ENCODE measurements around the gene PLEKHA6. TPM values are rescaled to one million over a fixed set of nuclear protein-coding genes. Genes with fewer than 3 reads are reported as not detected.

The PLEKHA6 gene
- total RNA-seq, 2 donors from 2014 or later = 24.5 to 49.3 TPM

- peaks cover 2% of the 10 kb centered on the region for H3K4me1 ChIP-seq (replicated peaks)
- H3K27ac ChIP-seq = no peak overlapping the region
- no peaks in the 10 kb centered on the region for H3K9me3 ChIP-seq
- no peaks in the 10 kb centered on the region for H3K36me3 ChIP-seq
- H3K27me3 ChIP-seq (replicated peaks; ENCODE audit: insufficient read depth) = no peaks in the 10 kb centered on the region
- TF ChIP-seq POLR2AphosphoS5 (IDR thresholded peaks at IDR 0.05) (no peak), POLR2A (IDR thresholded peaks at IDR 0.05) (no peak), CTCF (IDR thresholded peaks at IDR 0.05) (no peak)
- no peak overlapping the region for H3K4me3 ChIP-seq
- DNase-seq (ENCODE audit: low spot score) = no peak
- intact Hi-C loops (cut with DNase I) = loop anchor here (5.0 kb wide), 1 partner anchor 90 kb away; no protein-coding TSS in a partner anchor
- 88% methylated on average over 13 of the region's 13 CpGs for WGBS
Measured at GRCh38 chr1:204262506-204263253, 97.0 kb downstream of the PLEKHA6 start.

GRCh38 chr1:204261746-204262505 lies 97.8 kb downstream of the PLEKHA6 start:
- DNase-seq (ENCODE audit: low spot score) = no peak
- Histone ChIP-seq H3K36me3 (no peaks in the 10 kb centered on the region), H3K4me3 (no peak overlapping the region), H3K4me1 (replicated peaks) (peaks cover 3% of the 10 kb centered on the region), H3K27me3 (replicated peaks; ENCODE audit: insufficient read depth) (no peaks in the 10 kb centered on the region), H3K9me3 (no peaks in the 10 kb centered on the region), H3K27ac (no peak overlapping the region)
- intact Hi-C loops (cut with DNase I) = loop anchor here (5.0 kb wide), 1 partner anchor 90 kb away; no protein-coding TSS in a partner anchor
- WGBS = 88% methylated on average over 13 of the region's 13 CpGs
- TF ChIP-seq POLR2AphosphoS5 (IDR thresholded peaks at IDR 0.05) (no peak), CTCF (IDR thresholded peaks at IDR 0.05) (no peak)

GRCh38 chr1:204261266-204261665 lies 98.5 kb downstream of the PLEKHA6 start:
- Histone ChIP-seq H3K27me3 (replicated peaks; ENCODE audit: insufficient read depth) (no peaks in the 10 kb centered on the region), H3K4me3 (no peak overlapping the region), H3K27ac (no peak overlapping the region), H3K4me1 (replicated peaks) (peaks cover 10% of the 10 kb centered on the region), H3K9me3 (no peaks in the 10 kb centered on the region), H3K36me3 (no peaks in the 10 kb centered on the region)
- intact Hi-C loops (cut with DNase I) = loop anchor here (5.0 kb wide), 1 partner anchor 91 kb away; no protein-coding TSS in a partner anchor
- no peak for TF ChIP-seq POLR2AphosphoS5 (IDR thresholded peaks at IDR 0.05)
- TF ChIP-seq CTCF (IDR thresholded peaks at IDR 0.05) = no peak
- no peak for TF ChIP-seq POLR2A (IDR thresholded peaks at IDR 0.05)
- WGBS = 92% methylated on average over 12 of the region's 12 CpGs
- no peak for DNase-seq (ENCODE audit: low spot score)

GRCh38 chr1:204260601-204261197 lies 99.0 kb downstream of the PLEKHA6 start:
- H3K27ac ChIP-seq = no peak overlapping the region
- intact Hi-C loops (cut with DNase I) = loop anchor here (5.0 kb wide), 1 partner anchor 92 kb away; no protein-coding TSS in a partner anchor
- no peaks in the 10 kb centered on the region for H3K9me3 ChIP-seq
- TF ChIP-seq CTCF (IDR thresholded peaks at IDR 0.05) (no peak), POLR2AphosphoS5 (IDR thresholded peaks at IDR 0.05) (no peak), POLR2A (IDR thresholded peaks at IDR 0.05) (no peak)
- no peak overlapping the region for H3K4me3 ChIP-seq
- H3K27me3 ChIP-seq (replicated peaks; ENCODE audit: insufficient read depth) = no peaks in the 10 kb centered on the region
- H3K4me1 ChIP-seq (replicated peaks) = peaks cover 14% of the 10 kb centered on the region
- H3K36me3 ChIP-seq = no peaks in the 10 kb centered on the region
- no peak for DNase-seq (ENCODE audit: low spot score)
- WGBS = 91% methylated on average over 14 of the region's 14 CpGs

All from prostate gland (tissue), 2 donors.